Measurements from ENCODE around the gene S1PR2.
"Not testable (repeated sequence)": the region's sequence is repeated elsewhere in the genome, so short reads cannot be mapped to it uniquely, and the experiment has no call there.

S1PR2 gene

DNA sequence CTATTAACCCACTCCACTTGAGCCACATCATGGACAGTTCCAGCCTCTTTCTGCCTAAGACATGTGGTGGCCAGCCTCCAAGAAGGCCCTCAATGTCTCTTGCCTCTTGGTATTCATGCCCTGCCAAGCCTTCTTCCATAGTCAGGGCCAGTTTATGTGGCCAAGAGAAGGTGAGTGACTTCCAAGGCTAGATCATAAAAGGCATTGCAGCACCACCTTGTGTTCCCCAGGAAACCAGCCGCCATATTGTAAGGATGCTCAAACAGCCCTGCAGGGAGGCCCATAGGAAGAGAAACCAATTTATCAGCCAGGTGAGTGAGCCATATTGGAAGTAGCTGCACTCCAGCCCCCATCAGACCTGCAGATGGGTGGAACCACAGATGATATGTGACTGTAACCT, 24.1 kb downstream of the S1PR2 start:
- H3K27ac ChIP-seq = no peak overlapping the region
- no peaks in the 10 kb centered on the region for H3K36me3 ChIP-seq
- H3K4me3 ChIP-seq (ENCODE audit: low read depth, low read length) = no peak overlapping the region
- DNase-seq = peak; percentile 30
- H3K27me3 ChIP-seq (ENCODE audit: insufficient read depth, low read depth, severe bottlenecking) = no peaks in the 10 kb centered on the region
- TF ChIP-seq, protein P1, sequence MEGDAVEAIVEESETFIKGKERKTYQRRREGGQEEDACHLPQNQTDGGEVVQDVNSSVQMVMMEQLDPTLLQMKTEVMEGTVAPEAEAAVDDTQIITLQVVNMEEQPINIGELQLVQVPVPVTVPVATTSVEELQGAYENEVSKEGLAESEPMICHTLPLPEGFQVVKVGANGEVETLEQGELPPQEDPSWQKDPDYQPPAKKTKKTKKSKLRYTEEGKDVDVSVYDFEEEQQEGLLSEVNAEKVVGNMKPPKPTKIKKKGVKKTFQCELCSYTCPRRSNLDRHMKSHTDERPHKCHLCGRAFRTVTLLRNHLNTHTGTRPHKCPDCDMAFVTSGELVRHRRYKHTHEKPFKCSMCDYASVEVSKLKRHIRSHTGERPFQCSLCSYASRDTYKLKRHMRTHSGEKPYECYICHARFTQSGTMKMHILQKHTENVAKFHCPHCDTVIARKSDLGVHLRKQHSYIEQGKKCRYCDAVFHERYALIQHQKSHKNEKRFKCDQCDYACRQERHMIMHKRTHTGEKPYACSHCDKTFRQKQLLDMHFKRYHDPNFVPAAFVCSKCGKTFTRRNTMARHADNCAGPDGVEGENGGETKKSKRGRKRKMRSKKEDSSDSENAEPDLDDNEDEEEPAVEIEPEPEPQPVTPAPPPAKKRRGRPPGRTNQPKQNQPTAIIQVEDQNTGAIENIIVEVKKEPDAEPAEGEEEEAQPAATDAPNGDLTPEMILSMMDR (IDR thresholded peaks at IDR 0.05; ENCODE audit: low read depth, low read length) = peak; percentile 41
- no peaks in the 10 kb centered on the region for H3K9me3 ChIP-seq (ENCODE audit: severe bottlenecking)

- Histone ChIP-seq H3K4me3 (ENCODE audit: low read depth, low read length) (no peak overlapping the region), H3K27me3 (ENCODE audit: insufficient read depth, low read depth, severe bottlenecking) (no peaks in the 10 kb centered on the region), H3K27ac (no peak overlapping the region), H3K9me3 (ENCODE audit: severe bottlenecking) (no peaks in the 10 kb centered on the region), H3K36me3 (no peaks in the 10 kb centered on the region)
- TF ChIP-seq, protein P1 (IDR thresholded peaks at IDR 0.05; ENCODE audit: low read depth, low read length) = no peak
- DNase-seq = no peak
These were observed 24.8 kb downstream of the S1PR2 start for GRCh38 chr19:10206226-10206885.

DNA sequence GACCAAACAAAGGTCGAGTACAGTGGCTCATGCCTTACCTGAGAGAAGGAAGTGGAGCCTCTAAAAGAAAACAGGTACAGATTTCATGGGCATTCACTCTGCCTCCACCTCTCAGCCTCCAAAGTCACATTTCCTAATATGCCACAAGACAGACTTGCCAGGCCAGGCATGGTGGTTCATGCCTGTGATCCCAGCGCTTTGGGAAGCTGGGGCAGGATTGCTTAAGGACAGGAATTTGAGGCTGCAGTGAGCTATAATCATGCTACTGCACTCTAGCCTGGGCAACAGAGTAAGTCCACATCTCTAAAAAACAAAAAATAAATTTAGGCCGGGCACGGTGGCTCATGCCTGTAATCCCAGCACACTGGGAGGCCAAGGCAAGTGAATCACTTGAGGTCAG, 25.5 kb downstream of the S1PR2 start:
- no peak for DNase-seq
- TF ChIP-seq, protein P1 (IDR thresholded peaks at IDR 0.05; ENCODE audit: low read depth, low read length) = no peak
- Histone ChIP-seq H3K9me3 (ENCODE audit: severe bottlenecking) (no peaks in the 10 kb centered on the region), H3K4me3 (ENCODE audit: low read depth, low read length) (no peak overlapping the region), H3K27me3 (ENCODE audit: insufficient read depth, low read depth, severe bottlenecking) (no peaks in the 10 kb centered on the region), H3K36me3 (no peaks in the 10 kb centered on the region), H3K27ac (no peak overlapping the region)

DNA sequence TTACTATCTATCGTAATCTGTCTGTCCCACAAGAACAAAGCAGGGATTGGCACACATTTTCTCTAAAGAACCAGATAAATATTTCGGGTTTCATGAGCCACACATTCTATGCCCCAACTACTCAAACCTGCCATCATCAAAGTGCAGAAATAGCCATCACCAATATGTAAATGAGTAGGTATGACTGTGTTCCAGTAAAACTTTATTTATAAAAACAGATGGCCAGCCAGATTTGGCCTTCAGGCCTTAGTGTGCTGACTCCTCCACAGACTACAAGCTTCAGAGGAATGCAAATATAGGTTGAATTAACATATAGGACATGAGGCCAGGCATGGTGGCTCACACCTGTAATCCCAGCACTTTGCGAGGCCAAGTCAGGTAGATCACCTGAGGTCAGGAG, 27.4 kb downstream of the S1PR2 start:
- TF ChIP-seq, protein P1 (IDR thresholded peaks at IDR 0.05; ENCODE audit: low read depth, low read length) = no peak
- H3K36me3 ChIP-seq = no peaks in the 10 kb centered on the region
- H3K9me3 ChIP-seq (ENCODE audit: severe bottlenecking) = no peaks in the 10 kb centered on the region
- no peaks in the 10 kb centered on the region for H3K27me3 ChIP-seq (ENCODE audit: insufficient read depth, low read depth, severe bottlenecking)
- no peak overlapping the region for H3K27ac ChIP-seq
- no peak for DNase-seq
- no peak overlapping the region for H3K4me3 ChIP-seq (ENCODE audit: low read depth, low read length)

DNA sequence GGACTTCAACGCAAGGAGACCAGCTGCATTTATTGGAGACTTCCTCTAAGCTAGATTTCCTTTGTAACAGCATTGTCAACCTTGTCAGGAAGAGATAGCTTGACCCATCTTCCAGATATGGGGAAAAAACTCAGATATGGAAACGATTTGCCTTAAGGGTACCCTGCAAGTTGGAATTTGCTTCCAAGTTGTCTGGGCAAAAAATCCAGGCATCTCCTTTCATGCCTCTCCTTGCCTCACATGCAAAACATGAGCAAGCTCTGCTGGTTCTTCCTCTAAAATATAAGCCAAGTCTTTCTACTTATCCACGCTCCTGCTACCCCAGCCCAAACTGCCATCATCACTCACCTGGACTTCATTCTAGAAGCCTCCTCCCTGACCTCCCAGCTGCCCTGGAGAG, 30.0 kb downstream of the S1PR2 start:
- TF ChIP-seq, protein P1 (IDR thresholded peaks at IDR 0.05; ENCODE audit: low read depth, low read length) = no peak
- Histone ChIP-seq H3K27me3 (ENCODE audit: insufficient read depth, low read depth, severe bottlenecking) (no peaks in the 10 kb centered on the region), H3K4me3 (ENCODE audit: low read depth, low read length) (no peak overlapping the region), H3K36me3 (no peaks in the 10 kb centered on the region), H3K9me3 (ENCODE audit: severe bottlenecking) (no peaks in the 10 kb centered on the region), H3K27ac (no peak overlapping the region)
- no peak for DNase-seq

DNA sequence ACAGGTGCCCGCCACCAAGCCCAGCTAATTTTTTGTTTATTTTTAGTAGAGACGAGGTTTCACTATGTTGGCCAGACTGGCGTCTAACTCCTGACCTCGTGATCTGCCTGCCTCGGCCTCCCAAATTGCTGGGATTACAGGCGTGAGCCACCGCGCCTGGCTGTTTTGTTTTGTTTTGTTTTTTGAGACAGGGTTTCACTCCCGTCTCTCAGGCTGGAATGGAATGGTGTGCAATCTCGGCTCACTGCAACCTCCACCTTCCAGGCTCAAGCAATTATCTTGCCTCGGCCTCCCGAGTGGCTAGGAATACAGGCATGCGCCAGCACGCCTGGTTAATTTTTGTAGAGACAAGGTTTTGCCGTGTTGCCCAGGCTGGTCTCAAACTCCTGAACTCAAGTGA, 31.0 kb downstream of the S1PR2 start:
- DNase-seq; H3K9me3 ChIP-seq (ENCODE audit: severe bottlenecking); H3K27ac ChIP-seq; H3K36me3 ChIP-seq; H3K4me3 ChIP-seq (ENCODE audit: low read depth, low read length); H3K27me3 ChIP-seq (ENCODE audit: insufficient read depth, low read depth, severe bottlenecking): not testable (repeated sequence)

GRCh38 chr19:10198889-10199644, 32.1 kb downstream of the S1PR2 start:
- H3K4me3 ChIP-seq (ENCODE audit: low read depth, low read length); DNase-seq: not testable (repeated sequence)

More at GRCh38 chr19:10198889-10199644, 32.1 kb downstream of the S1PR2 start:
- H3K27me3 ChIP-seq (ENCODE audit: insufficient read depth, low read depth, severe bottlenecking); H3K36me3 ChIP-seq; H3K9me3 ChIP-seq (ENCODE audit: severe bottlenecking); H3K27ac ChIP-seq: not testable (repeated sequence)

Data from WERI-Rb-1 (cell line).